GM23338 (cell line): ENCODE data around the gene PPP1R14B. TPM values are rescaled to one million over a fixed set of nuclear protein-coding genes. Genes with fewer than 3 reads are reported as not detected.
A peak's percentile ranks its signal among the peaks of the same experiment; 100 is the strongest.

Experiments
- ATAC-seq: fragments of 200-7000 bp; cut with Tn5 transposase; 3 replicates; pipeline ENCODE4 v1.9.1; 2020
- DNase-seq: peaks from one replicate; pipeline ENCODE4 v3.0.0-alpha.2; 2015; ENCODE audit warnings: low spot score
- H2AFZ ChIP-seq: fragments of 200-600 bp; sonication (generic); 2 replicates; pipeline ENCODE4 v1.8.0; 2016; ENCODE audit warnings: antibody characterized with exemption, mild to moderate bottlenecking, moderate library complexity
- H3F3A ChIP-seq: fragments of 200-600 bp; sonication (generic); replicated peaks from 2 replicates; pipeline ENCODE4 v1.8.0; 2017; ENCODE audit warnings: antibody characterized with exemption, mixed run types, low read depth
- H3K27ac ChIP-seq: fragments of 200-600 bp; sonication (generic); 2 replicates; pipeline ENCODE4 v1.6.1; 2016; ENCODE audit warnings: low read depth
- H3K27me3 ChIP-seq: fragments of 200-600 bp; sonication (generic); 2 replicates; pipeline ENCODE4 v1.8.0; 2016; ENCODE audit warnings: mild to moderate bottlenecking, mixed run types, moderate library complexity; ENCODE audit not compliant: insufficient read depth
- H3K36me3 ChIP-seq: fragments of 200-600 bp; sonication (generic); 2 replicates; pipeline ENCODE4 v1.8.0; 2016; ENCODE audit warnings: mild to moderate bottlenecking; ENCODE audit not compliant: insufficient read depth
- H3K4me1 ChIP-seq: fragments of 200-600 bp; sonication (generic); 2 replicates; pipeline ENCODE4 v1.8.0; 2016; ENCODE audit warnings: mild to moderate bottlenecking, moderate library complexity; ENCODE audit not compliant: insufficient read depth
- H3K4me2 ChIP-seq: fragments of 200-600 bp; sonication (generic); 2 replicates; pipeline ENCODE4 v1.7.1; 2017; ENCODE audit warnings: mixed run types
- H3K4me3 ChIP-seq: fragments of 200-600 bp; sonication (generic); 2 replicates; pipeline ENCODE4 v1.6.1; 2016; ENCODE audit warnings: mixed run types
- H3K79me2 ChIP-seq: fragments of 200-600 bp; sonication (generic); replicated peaks from 2 replicates; pipeline ENCODE4 v1.8.0; 2017; ENCODE audit warnings: mild to moderate bottlenecking; ENCODE audit not compliant: insufficient read depth
- H3K9me2 ChIP-seq: fragments of 200-600 bp; sonication (generic); 2 replicates; pipeline ENCODE4 v1.8.0; 2017; ENCODE audit not compliant: insufficient read depth
- H4K20me1 ChIP-seq: fragments of 200-600 bp; sonication (generic); replicated peaks from 2 replicates; pipeline ENCODE4 v1.8.0; 2017; ENCODE audit warnings: mild to moderate bottlenecking; ENCODE audit not compliant: insufficient read depth
- H3K27ac Mint-ChIP-seq: 2 replicates; pipeline ENCODE4 v1.8.0; 2020; ENCODE audit warnings: inconsistent platforms, mild to moderate bottlenecking, moderate library complexity, mixed read lengths
- H3K27me3 Mint-ChIP-seq: 3 replicates; pipeline ENCODE4 v1.8.0; 2022; ENCODE audit warnings: low read depth, mild to moderate bottlenecking, moderate library complexity, mixed read lengths, inconsistent platforms; ENCODE audit not compliant: insufficient read depth, poor library complexity
- H3K36me3 Mint-ChIP-seq: 3 replicates; pipeline ENCODE4 v1.8.0; 2021; ENCODE audit warnings: low read depth, mild to moderate bottlenecking, inconsistent platforms, moderate library complexity, mixed read lengths
- H3K4me1 Mint-ChIP-seq: 3 replicates; pipeline ENCODE4 v1.8.0; 2020; ENCODE audit warnings: mild to moderate bottlenecking, inconsistent platforms, mixed read lengths
- H3K4me3 Mint-ChIP-seq: 3 replicates; pipeline ENCODE4 v1.8.0; 2021; ENCODE audit warnings: moderate library complexity, mild to moderate bottlenecking, inconsistent platforms, mixed read lengths
- H3K9me3 Mint-ChIP-seq: 3 replicates; pipeline ENCODE4 v1.8.0; 2020; ENCODE audit warnings: moderate library complexity, mild to moderate bottlenecking, inconsistent platforms, mixed read lengths
- CREB1 ChIP-seq: fragments of 250-450 bp; sonication (Bioruptor Pico); IDR thresholded peaks from 2 replicates; pipeline ENCODE4 v1.5.0; 2020; ENCODE audit warnings: low read depth, mild to moderate bottlenecking, moderate library complexity
- NANOG ChIP-seq: IDR thresholded peaks from 2 replicates; pipeline ENCODE4 v1.6.1; 2016; ENCODE audit warnings: antibody characterized with exemption, borderline replicate concordance
- POLR2AphosphoS5 ChIP-seq: IDR thresholded peaks from 2 replicates; pipeline ENCODE4 v1.6.1; 2016; ENCODE audit warnings: antibody characterized with exemption, low read depth
- STAT1 ChIP-seq: IDR thresholded peaks from one replicate; pipeline ENCODE4 v1.6.1; 2016; ENCODE audit warnings: antibody characterized with exemption; ENCODE audit not compliant: unreplicated experiment
- ZNF114 ChIP-seq: fragments of 250-450 bp; sonication (Bioruptor Pico); IDR thresholded peaks from 2 replicates; pipeline ENCODE4 v1.5.0; 2020; ENCODE audit warnings: mild to moderate bottlenecking, moderate library complexity
- ZNF331 ChIP-seq: fragments of 250-450 bp; sonication (Bioruptor Pico); IDR thresholded peaks from 2 replicates; pipeline ENCODE4 v1.5.0; 2020; ENCODE audit warnings: low read depth, mild to moderate bottlenecking, moderate library complexity
- ZNF462 ChIP-seq: fragments of 250-450 bp; sonication (Bioruptor Pico); IDR thresholded peaks from 2 replicates; pipeline ENCODE4 v1.5.0; 2020; ENCODE audit warnings: mild to moderate bottlenecking, moderate library complexity
- polyA plus RNA-seq: library from polyadenylated mRNA; unstranded; fragments of >200 nt; fragmentation: Nextera tagmentation; extraction: Ambion mirVana; gene quantifications from 2 replicates; pipeline ENCODE4 v1.2.1, GENCODE V29; 2016
- total RNA-seq: library from RNA; depleted of rRNA; stranded (reverse); fragments of >200 nt; shearing (Covaris generic); gene quantifications from 2 replicates; pipeline ENCODE4 v1.2.3, GENCODE V29; 2014

Gene PPP1R14B
- total and polyA plus RNA-seq, 2 experiments from 2014 or later = 250 to 315 TPM

GRCh38 chr11:64286801-64287159 lies 40.0 kb upstream of the PPP1R14B start (continued):
- TF ChIP-seq ZNF462 (no peak), CREB1 (CRISPR knock-in tag) (no peak), STAT1 (no peak), ZNF114 (CRISPR knock-in tag) (no peak), NANOG (no peak)

- Mint-ChIP-seq H3K36me3 (peaks cover 8% of the 10 kb centered on the region; the same call in 2 of the 3 replicates), H3K27ac (no peak overlapping the region), H3K4me3 (peak overlapping the region; percentile 65), H3K4me1 (peaks cover 11% of the 10 kb centered on the region), H3K9me3 (no peaks in the 10 kb centered on the region; the same call in 1 of the 3 replicates), H3K27me3 (peaks cover 39% of the 10 kb centered on the region)
- Histone ChIP-seq H3K4me1 (peaks cover 8% of the 10 kb centered on the region), H3K4me2 (peak overlapping the region; percentile 99), H3K79me2 (no peaks in the 10 kb centered on the region), H3F3A (peaks cover 13% of the 10 kb centered on the region; the same call in 1 of the 2 replicates), H2AFZ (peak overlapping the region; percentile 69; the same call in 1 of the 2 replicates), H3K27me3 (peaks cover 33% of the 10 kb centered on the region), H3K27ac (no peak overlapping the region), H4K20me1 (no peaks in the 10 kb centered on the region), H3K9me2 (no peaks in the 10 kb centered on the region), H3K36me3 (no peaks in the 10 kb centered on the region), H3K4me3 (peak overlapping the region; percentile 95)
- ATAC-seq (no peak; the same call in 2 of the 3 replicates), DNase-seq (no peak)
- TF ChIP-seq ZNF331 (no peak), POLR2AphosphoS5 (peak; percentile 57), ZNF462 (no peak)
These were observed 39.4 kb upstream of the PPP1R14B start for GRCh38 chr11:64285885-64286800.
